Astrocyte (in vitro differentiated cells and primary cell): Measurements from ENCODE around the gene NTM.
"Not testable (repeated sequence)": the region's sequence is repeated elsewhere in the genome, so short reads cannot be mapped to it uniquely, and the experiment has no call there.

Experiments
- CTCF ChIP-seq: IDR thresholded peaks from 2 replicates; pipeline ENCODE4 v1.5.1; 2011; ENCODE audit warnings: low read depth, mild to moderate bottlenecking, inconsistent platforms, low read length, moderate library complexity; ENCODE audit not compliant: insufficient read depth
- EZH2 ChIP-seq: IDR thresholded peaks from 2 replicates; pipeline ENCODE4 v1.6.1; 2012; ENCODE audit warnings: mild to moderate bottlenecking, low read length, inconsistent platforms; ENCODE audit not compliant: insufficient read depth

- not testable (repeated sequence) for TF ChIP-seq CTCF, EZH2
Measured at GRCh38 chr11:132319419-132319818, 949.0 kb downstream of the NTM start.
